Measurements from ENCODE around the gene MKNK1.

- TF ChIP-seq, protein P1, sequence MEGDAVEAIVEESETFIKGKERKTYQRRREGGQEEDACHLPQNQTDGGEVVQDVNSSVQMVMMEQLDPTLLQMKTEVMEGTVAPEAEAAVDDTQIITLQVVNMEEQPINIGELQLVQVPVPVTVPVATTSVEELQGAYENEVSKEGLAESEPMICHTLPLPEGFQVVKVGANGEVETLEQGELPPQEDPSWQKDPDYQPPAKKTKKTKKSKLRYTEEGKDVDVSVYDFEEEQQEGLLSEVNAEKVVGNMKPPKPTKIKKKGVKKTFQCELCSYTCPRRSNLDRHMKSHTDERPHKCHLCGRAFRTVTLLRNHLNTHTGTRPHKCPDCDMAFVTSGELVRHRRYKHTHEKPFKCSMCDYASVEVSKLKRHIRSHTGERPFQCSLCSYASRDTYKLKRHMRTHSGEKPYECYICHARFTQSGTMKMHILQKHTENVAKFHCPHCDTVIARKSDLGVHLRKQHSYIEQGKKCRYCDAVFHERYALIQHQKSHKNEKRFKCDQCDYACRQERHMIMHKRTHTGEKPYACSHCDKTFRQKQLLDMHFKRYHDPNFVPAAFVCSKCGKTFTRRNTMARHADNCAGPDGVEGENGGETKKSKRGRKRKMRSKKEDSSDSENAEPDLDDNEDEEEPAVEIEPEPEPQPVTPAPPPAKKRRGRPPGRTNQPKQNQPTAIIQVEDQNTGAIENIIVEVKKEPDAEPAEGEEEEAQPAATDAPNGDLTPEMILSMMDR (IDR thresholded peaks at IDR 0.05) = no peak
- no peak for TF ChIP-seq POLR2AphosphoS5 (IDR thresholded peaks at IDR 0.05)
- no peak for TF ChIP-seq POLR2A (IDR thresholded peaks at IDR 0.05)
Measured at GRCh38 chr1:46607345-46608130, 3.5 kb upstream of the MKNK1 start.
